Activated CD8-positive, alpha-beta memory T cell treated with anti-CD3 and anti-CD28 coated beads for 24 hours (primary cell): ENCODE results near the gene PHF19.
A peak's percentile ranks its signal among the peaks of the same experiment; 100 is the strongest.

ENCODE experiments used
- DNase-seq: peaks from one replicate; pipeline ENCODE4 v3.0.0-alpha.2; 2020

PHF19 gene

GRCh38 chr9:120876842-120877240 lies at the start of gene PHF19:
PHF19 (minus strand) TSS chr9:120877188; CDS start chr9:120874741, 2,447 bp downstream.
- peak; percentile 85 for DNase-seq

DNA sequence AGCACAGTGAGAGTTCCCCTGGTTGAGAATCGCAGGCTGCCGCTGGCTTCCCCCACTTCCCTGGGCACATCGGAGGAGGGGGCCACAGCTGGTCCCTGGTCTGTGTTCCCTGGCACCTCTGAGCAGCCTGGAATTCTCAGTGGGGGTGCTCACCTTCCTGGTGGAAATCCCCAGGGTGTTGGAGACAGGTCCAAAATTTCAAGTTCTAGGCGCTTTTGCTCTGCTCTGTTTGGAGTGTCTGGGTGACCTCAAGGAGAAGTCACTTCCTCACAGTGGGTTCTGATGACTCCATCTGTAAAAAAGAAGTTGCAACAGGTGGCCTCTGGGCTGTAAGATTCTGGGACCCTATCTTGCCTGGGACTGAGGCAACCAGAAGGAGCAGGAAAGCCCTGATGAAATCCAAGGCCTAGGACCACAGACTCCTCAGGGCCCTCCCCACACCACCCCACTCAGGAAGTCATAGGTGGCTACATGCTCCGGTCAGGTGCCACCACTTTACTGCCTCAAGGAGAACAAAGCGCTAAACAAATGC lies 49.5 kb upstream of the PHF19 start, which contains the start of gene TRAF1:
Gene TRAF1 (minus strand): TSS at position 400 of the 532 bp plus-strand sequence. CDS start 721 bp downstream, outside the sequence.
- peak; percentile 83 for DNase-seq

- DNase-seq: peak; percentile 90
Observed at GRCh38 chr9:120925535-120926396, 48.8 kb upstream of the PHF19 start.

DNA sequence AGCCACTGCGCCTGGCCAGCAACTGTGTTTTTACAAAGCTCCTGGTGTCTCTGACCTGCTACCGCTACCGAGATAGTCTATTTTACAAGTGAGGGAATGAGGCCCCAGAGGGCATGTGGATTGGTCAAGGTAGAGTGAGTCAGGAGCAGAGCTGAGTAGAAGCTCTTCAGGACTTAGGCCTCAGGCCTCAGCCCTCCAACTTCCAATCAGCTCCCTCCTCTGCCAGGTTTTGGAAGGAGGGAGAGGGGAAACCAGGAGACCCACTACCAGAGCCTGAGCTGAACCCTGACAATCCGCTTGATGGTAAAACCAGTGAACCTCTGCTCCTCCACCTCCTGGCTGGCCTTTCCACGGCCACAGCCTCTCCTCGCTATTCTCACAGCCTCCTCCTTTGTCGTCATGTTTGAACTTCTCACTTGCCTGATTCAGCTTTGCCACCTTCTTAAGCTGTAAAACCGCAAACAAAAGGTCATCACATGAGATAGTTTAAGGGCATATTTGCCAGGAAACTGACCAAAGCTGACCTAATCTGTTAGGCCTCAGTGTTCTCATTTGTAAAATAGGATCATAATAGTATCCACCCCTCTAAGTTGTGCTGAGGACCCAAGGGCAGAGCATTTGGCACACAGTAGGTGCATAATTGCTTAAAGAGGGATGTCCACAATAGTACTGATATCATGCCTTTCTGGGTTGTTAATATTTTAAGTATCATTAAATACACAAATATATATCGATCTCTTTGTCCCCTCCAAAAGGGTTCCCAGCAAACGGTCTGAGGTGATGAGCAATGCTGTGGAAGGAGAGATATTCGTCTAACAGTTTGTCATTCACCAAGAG lies 47.9 kb upstream of the PHF19 start:
- peak; percentile 81 for DNase-seq

GRCh38 chr9:120923620-120924328 lies 46.8 kb upstream of the PHF19 start:
- peak; percentile 59 for DNase-seq

DNA sequence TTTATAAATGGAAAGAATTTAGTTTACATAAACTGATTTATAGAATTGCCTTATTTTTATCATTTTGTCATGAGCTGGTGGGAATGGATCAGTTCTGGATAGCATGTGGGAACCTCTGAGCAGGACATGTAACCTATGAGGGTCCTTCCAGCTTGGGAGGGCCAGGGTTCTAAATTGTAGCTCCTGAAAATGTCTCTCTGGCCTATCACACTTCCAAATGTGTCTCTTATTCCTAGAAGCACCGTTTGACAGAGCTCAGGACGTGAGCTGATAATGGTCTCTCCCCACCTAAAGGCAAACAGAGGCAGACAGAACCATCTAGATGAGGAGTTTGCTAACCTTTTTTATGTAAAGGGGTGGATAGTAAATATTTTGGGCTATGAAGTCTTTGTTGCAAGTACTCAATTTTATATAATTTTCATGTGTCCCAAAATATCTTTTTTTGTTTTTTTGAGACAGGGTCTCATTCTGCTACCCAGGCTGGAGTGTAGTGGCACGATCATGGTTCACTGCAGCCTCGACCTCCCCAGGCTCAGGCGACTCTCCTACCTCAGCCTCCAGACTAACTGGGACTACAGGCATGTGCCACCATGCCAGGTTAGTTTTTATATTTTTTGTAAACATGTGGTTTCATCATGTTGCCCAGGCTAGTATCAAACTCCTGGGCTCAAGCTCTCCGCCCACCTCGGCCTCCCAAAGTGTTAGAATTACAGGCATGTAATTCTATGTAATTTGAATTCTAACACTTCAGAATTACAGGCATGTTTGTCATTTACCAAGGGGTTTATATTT lies 45.6 kb upstream of the PHF19 start:
- peak; percentile 58 for DNase-seq

GRCh38 chr9:120921661-120922181 lies 44.7 kb upstream of the PHF19 start:
- DNase-seq: peak; percentile 68

DNA sequence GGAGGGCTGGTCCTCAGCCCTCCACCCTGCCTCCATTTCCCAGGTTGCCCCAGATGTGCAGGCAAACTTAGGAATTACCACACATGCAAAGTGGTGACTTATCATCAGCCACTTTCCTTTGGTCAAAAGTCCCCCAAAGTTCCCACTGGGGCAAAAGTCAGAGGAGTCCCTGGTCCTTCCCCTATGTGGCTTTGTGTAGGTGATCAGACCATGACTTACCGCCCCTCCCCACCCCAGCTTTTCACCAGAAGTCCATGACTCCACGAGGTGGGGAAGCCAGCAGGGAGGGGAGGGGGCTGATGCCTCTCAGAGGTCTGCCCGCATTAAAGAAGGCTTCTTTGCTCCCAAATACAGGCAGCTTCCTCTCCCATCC lies 43.8 kb upstream of the PHF19 start:
- peak; percentile 67 for DNase-seq

DNA sequence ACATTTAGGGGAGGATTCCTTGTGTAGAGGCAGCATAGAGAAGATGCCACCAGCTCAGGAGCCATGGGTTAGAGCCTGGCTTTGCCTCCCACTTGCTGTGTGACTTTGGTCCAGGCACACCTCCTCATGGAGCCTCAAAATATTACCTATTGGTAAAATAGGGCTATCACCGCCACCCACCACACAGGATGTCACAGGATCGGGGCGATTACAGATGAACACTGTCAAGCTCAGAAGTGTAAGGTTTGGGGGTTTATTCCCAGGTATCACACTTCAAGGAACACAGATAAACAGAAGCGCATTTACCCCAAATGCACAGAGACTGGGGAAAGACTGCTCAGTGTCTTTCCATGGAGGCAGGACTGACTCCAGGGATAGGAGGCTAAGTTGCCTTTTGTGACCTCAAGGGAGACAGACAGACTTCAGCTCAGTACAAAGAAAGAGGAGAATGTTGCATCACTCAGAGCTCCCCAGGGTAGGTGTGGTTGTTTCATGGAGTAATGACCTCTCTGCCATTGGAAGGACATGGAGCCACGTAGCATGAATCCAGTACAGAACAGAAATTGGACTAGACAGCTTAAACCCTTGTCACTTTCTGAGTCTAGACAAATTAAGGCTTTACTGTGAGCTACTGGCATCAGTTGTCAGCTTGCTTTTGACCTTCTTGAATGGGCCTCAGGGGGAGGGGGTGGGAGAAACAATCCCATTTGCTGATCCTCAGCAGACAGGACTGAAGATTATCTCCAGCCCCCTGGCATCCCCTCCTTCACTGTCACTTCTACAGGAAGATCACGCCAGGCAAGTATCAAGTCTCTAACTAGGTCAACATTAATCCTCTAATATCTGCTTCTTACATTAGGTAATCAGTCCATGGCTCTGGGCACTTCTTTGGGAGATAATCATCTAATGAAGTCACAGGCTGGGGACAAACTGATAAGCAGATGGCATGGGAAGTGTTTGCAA lies 43.1 kb upstream of the PHF19 start:
- no peak for DNase-seq

DNA sequence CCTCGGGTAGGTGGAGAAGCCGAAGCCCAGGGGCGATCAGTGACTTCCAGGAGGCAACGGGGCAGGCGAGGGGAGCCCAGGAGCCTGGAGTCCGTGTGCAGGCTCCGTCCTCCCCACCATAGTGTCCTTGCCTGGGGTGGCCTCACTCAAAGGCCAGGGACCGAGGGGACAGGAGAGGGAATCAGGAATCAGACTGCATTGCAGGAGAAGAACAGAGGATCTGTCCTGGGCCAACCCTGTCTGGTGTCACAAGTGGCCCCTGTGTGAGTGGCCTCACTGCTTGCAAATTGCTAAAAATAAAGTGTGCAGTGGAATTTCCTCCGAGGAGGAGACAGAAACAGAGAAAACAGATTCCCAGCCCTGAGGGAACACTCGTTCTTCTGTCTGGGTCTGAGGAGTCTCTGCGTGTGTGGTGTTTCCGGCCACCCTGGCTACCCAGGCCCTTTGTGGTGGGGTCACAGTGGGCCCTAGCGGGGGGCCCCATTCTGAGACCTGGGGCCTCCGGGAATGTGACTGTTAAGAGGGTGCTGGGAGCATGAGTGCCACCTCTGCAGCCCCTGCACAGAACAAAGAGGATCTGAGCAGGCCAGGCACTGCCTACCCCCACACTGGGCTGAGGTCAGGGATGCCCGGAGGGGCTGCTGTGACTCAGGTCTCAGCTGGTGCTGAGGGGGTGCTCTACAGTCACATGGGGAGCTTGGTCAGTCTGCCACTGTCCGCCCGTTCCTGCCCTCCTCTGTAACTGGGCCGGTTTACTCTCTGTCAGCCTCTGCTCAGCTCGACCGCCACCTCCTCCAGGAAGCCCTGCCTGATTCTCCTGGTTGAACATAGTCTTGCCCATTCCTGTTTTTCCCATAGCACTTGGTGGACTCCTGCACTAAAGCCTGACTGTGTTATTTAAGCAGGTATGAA lies 42.2 kb upstream of the PHF19 start:
- no peak for DNase-seq

GRCh38 chr9:120917929-120918762 lies 41.2 kb upstream of the PHF19 start:
- peak; percentile 57 for DNase-seq

DNA sequence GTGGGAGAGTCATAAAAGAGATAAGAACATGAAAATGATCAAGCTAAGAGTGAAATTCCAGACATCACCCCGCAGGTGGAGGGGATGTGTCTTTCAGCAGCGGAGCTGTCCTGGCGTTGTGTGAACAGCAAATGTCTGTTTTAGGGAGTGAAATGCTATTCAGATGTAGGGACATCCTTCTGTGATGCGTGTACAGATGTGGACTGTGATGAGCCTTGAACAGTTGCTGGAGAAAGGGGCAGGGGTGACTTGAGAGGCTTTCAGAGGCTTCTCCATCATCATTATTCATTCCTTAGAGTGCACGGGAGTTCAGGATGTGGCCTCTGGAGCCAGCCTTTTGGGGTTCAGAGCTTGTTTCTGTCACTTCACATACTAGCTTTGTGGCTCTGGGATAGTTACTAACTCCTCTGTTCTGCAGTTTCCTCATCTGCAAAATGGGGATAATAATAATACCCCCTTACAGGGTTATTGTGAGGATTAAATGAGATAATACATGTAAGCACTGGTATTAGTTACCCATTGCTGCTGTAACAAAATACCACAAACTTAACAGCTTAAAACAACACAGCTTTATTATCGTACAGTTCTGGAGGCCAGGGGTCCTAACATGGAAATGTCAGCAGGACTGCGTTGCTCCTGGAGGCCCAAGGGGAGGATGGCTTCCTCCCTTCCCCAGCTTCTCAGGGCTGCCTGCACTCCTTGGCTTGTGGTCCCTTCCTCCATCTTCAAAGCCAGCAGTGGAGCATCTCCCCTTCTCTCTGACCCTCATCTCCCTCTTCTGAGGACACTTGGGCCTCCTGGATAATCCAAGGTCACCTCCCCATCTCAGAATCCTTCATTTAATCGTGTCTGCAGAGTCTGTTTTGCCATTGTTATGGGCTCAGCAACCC lies 40.2 kb upstream of the PHF19 start:
- no peak for DNase-seq

GRCh38 chr9:120916588-120916987 lies 39.6 kb upstream of the PHF19 start:
- DNase-seq: no peak

DNA sequence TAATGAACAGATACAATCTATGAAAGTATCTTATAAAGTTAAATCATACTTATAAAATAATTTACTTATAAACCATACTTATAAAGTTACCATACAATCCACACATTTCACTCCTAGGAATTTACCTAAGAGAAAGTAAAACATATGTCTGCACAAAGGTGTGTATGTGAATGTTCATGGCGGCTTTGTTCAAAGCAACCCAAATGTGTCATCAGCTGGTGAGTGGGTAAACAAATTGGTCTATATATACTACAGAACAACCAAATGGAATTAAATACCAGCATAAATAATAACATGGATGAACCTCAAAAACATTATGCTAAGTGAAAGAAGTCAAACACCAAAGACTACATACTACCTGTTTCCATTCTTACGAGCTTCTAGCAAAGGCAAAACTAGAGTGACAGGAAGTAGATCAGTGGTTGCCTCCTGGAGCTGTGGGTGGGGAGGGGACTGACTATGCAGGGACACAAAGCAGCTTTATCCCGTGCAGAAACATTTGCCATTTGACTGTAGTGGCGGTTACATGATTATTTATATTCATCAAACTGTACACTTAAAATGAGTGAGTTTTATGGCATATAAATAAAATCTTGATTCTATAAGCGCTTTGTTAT lies 39.0 kb upstream of the PHF19 start:
- DNase-seq: no peak

DNA sequence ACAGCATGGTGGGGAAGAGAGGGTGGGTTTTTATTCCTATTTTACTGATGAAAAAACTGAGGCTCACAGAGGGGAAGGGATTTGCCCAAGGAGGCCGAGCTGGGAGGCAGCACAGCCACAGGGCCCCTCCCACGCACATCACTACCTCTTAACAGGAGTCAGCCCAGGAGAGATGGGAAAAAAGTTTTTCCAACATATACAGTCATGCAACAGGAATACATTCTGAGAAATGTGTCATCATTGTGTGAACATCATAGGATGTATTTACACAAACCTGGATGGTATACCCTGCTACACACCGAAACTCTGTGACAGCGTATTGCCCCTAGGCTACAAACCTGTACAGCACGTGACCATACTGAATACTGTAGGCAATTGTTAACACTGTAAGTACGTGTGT lies 38.0 kb upstream of the PHF19 start:
- DNase-seq: no peak

DNA sequence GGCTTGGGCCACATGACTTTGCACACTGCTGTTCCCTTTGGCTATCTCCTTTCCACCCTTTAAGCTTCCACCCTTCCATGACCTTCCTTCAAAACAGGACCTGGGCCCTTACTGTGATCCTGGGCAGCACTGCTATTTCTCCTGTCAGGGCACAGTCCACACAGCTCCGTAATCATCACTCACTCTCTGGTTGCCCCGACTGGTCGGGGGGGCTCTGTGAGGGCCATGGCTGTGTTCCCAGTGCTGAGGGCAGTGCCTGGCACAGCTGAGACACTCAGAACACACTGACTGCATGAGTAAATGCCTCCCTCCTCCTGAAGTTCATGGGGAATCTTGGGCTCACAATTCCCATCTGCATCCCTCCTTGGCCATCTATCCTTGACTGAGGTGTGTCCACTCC lies 37.4 kb upstream of the PHF19 start:
- DNase-seq: no peak
